ENCODE measurements around the gene CTXN1.
A peak's percentile ranks its signal among the peaks of the same experiment; 100 is the strongest.
"Not testable (repeated sequence)": the region's sequence is repeated elsewhere in the genome, so short reads cannot be mapped to it uniquely, and the experiment has no call there.

The CTXN1 gene

DNA sequence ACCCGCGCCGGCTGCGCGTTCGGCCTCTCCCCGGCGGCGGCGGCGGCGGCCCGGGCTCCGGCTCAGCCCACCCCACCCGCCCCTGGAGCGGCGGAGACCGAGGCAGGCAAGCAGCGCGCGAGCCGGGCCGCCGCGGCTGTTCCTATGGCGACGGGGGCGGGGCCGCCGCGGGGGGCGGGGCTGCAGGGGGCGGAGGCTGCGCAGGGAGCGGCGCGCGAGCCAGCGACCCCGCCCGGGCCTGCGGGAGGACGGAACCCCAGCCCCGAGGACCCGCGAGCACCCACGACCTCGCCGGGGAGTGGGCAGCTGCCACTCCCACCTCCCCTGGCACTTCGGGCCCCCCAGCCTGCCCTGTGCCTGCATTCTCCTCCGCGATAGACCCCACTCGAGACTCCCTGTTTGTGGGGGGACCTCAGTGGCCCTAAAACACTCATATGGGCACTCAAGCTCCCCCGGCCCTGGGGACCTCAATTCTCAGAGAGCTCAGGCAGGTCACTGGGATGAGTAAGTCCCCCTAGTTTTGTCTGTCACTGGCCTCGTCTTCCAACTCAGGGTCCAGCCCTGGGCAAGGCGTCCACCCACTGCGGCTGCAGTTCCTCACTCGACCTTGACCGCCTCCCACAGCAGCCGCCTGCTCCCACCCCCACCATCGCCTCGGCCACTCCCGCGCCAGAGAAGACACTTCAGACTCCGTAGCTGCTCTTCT, at the start of gene CTXN1:
CTXN1 (minus strand) TSS at position 115 of the 706 bp plus-strand sequence. CDS start 597 bp downstream, outside the sequence.
- peak; percentile 72 for DNase-seq

- no peak for DNase-seq
Observed at GRCh38 chr19:7975037-7975436, 49.1 kb upstream of the CTXN1 start.

DNA sequence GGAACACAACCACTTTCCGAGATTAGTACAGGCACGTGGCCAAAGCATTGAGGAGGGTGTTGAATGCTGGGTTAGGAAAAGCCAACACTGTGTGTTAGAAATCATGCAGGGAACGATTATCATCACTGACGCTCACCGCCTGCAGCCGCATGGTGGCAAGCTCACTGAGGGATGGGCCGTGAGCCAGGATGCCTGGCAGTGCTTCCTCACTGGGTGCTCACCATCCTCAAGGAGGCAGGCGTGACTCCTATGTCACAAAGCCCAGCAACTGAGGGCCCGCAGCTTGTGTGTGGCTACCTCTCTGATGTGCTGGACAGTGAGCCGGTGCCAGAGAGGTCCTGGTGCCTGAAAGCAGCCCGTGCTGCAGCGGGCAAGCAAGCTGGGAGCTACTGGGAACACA, 47.9 kb upstream of the CTXN1 start:
- no peak for DNase-seq

- no peak for DNase-seq
Observed at GRCh38 chr19:7971553-7972520, 45.9 kb upstream of the CTXN1 start.

- peak; percentile 23 for DNase-seq
Observed at GRCh38 chr19:7970716-7971448, 44.9 kb upstream of the CTXN1 start.

DNA sequence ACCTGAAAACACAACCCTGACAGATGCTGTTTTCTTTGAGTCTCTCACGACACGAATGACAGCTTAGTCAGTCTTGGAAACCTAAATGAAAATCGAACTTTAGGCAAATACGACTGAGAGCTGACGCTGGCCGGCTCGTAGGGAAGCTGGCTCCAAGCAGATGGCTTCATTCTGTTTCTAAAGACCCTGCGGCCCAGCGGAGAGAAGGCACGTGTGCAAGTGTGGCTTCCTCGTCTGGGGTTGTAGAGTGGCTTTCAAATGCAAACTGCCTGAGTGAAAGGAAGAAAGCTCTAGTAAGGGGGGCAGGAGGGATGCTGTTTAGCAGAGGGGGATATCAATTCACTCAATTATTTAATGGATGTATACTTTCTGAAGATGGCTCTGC, 43.6 kb upstream of the CTXN1 start:
- no peak for DNase-seq

GRCh38 chr19:7968796-7969554, 43.0 kb upstream of the CTXN1 start:
- no peak for DNase-seq

DNA sequence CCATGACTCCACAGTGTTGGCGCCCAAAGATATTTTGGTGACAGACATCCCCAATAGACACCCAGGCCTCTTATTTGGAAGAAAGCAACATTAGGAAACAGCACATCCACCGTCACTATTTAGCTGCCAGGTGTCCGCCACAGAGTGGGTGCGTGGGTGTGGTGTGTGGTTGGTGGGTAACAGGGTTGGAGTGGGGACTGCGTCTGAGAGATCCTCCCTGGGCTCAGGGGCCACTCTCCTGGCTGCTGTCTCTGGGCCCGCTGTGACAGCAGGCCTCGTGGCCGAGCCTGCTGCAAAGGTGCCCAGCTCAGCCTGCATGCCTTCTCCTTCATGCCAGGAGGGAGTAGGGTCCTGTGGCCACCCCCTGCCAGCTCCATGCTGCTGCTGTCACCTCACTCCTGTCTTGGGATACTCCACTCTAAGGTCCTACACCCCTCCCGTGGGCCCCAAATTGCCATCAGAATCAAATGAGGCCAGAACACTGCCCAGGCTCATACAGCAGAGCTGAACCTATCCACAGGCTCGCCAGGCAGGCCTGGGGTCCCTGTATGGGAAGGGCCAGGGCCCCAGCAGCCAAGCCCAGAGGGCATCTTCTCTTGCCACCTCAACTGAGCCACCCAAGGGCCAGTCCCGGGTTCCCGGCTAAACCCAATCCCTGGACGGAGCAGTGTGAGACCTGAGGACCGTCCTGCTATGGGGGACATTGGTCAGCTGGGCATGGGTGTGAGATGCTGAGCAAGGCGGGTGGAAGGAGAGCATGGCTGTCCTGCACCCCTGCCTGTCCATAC, 42.3 kb upstream of the CTXN1 start:
- no peak for DNase-seq

DNA sequence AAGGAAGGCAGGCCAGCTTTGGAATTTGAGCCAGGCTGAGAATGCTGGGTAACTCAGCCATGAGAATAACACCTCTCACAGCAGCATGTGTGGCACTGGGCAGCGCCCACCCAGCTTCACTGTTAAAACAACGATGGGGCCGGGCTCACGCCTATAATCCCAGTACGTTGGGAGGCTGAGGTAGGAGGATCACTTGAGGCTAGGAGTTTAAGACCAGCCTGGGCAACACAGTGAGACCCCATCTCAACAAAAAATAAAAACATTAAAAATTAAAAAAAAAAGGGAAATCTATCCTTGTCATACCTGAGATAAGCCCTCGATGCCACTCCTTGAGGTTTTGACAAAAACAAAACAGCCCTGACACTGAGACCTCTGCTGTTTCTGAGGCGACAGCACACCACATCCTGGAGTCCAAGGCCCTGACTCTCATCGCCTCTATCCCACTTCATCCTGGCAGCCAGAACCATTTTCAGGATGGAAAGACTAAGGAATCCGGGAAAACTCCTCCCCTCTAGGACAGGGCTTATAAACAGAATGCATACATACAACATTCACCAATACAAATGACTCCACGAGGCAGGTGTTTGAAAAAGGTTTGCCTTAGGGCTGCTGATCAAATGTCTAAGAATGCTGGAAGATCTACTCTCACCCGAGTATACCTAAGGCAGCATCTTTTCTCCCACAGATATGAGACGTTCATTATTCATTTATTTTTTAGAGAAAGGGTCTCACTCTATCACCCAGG, 40.2 kb upstream of the CTXN1 start:
- DNase-seq, result no peak

GRCh38 chr19:7965259-7965841, 39.4 kb upstream of the CTXN1 start:
- no peak for DNase-seq

- DNase-seq, result no peak
Observed at GRCh38 chr19:7963566-7963965, 37.6 kb upstream of the CTXN1 start.

DNA sequence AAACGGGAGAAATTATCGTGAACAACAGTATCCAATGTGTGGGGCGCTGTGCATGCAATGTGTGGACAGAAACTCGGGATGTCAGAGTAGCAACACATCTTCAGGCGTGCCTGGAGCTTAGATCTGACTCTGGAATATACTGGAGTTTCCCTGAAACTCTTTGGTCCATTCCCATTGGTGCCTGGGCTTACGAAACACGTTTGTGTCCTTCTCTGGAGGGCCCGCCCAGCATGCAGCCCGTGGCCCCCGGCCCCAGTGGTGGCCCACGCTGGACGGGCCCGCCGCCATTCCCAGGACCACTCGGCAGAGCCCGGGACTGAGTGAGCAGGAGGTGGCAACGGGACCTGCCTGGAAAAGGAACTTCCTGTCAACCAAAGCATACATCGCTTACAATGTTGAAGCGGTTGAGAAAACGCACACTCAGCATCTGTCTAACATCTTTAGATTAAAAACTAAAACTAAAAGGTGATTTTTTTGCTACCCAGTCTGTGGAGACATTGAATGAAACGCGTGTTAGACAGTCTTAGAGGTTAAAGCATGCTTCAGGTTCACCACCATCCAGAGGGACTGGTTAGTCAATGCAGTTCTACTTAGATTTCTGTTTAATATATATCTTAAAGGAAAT, 36.8 kb upstream of the CTXN1 start:
- no peak for DNase-seq

DNA sequence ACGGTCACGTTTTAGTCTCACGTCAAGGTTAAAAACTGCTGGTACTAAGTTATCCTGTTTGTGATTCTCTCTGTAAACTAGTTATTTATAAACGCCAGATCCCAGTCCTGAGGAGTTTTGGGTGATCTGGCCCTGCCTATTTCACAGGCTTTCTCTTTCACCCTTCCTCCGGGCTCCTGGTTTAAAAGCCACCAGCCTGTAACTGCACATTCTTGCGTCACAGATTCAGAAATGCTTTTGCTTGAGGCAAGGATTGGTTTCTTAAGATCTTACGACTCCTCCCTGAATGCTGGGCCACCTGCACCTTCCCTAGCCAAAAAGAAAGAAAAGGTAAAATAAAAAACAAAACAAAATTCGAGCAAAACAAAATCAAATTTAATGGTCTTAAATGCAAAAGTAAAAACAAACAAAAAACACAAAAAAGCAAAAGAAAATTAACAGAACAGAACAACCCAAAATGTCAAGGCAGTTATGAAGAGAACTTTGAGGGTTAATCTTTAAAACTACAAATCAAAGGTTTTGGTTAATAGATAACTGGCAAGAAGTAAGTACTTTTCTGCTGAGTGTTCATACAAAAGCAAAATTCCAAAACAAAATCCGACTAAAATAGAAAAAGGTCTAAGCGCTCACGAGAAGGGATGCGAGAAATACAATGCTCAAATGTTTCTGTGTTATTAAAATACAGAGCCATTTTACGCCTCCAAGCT, 36.1 kb upstream of the CTXN1 start:
- DNase-seq, result no peak

- DNase-seq, result not testable (repeated sequence)
Observed at GRCh38 chr19:7961082-7961481, 35.1 kb upstream of the CTXN1 start.

DNA sequence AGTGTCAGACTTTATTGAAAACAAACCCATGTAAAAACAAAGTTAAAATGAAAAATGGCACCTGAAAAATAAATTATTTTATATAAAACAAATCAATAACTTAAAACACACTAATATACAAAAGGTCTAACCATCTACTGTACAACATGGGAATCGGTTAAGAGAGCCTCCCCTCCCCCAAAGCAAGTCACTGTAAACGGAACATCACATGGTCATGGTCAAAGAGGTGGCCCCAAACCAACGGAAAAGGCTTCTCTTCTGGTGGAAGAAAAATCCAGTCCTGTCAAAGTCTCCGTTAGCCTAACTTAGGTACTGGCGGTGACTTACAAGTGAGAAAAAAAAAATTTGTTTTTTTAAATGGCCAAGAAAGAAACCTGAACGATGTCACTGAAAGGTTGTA, 33.3 kb upstream of the CTXN1 start:
- DNase-seq, result no peak

GRCh38 chr19:7955696-7956095, 29.8 kb upstream of the CTXN1 start:
- no peak for DNase-seq

DNA sequence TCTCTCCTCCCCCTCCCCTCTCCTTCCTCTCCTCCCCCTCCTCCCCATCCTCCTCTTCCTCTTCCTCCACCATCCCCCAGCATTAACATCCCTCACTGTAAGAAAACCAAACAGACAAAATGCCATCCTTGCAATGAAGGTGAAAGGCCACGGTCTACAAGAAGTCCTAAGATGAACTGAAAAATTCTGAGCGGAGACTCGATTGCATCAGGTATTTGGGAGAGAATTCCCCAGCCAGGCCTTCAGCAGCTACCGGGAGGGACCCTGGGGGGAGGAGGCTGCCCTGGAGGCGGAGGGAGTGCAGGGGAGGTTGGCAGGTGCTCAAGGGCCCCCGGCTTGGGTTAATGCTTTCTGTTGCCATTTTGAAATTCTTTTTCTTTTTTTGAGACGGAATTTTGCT, 27.6 kb upstream of the CTXN1 start:
- no peak for DNase-seq

DNA sequence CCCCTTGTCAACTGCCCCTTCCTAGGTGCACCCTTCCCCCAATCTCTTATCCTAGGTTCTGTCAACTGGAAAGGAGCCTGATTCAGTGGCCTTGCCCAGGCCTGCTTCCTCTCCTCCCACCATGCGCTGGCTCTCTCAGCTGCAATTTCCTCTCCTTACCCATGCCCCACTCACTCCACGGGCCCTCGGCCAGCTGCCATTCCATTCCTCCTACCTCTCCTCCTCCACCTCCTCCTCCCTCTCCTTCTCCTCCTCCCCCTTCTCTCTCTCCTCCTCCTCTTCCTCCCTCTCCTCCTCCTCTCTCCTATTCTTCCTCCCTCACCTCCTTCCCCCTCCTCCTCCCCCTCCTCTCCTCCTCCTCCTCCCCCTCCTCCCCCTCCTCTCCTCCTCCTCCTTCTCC, 27.1 kb upstream of the CTXN1 start:
- DNase-seq, result no peak

GRCh38 chr19:7947939-7948338, 22.0 kb upstream of the CTXN1 start:
- DNase-seq, result no peak

Data from stimulated activated CD4-positive, alpha-beta T cell treated with anti-CD3 and anti-CD28 coated beads, Interleukin-4, amount 100 ng/mL, for 24 hours (primary cell).